Measurements from ENCODE around the gene TNFRSF1A. TPM values are rescaled to one million over a fixed set of nuclear protein-coding genes. Genes with fewer than 3 reads are reported as not detected.

The TNFRSF1A gene
- polyA plus RNA-seq, 1 donor (not counting 4 experiments of a cell fraction or from before 2014, with no cell fraction given): 101 TPM

DNA sequence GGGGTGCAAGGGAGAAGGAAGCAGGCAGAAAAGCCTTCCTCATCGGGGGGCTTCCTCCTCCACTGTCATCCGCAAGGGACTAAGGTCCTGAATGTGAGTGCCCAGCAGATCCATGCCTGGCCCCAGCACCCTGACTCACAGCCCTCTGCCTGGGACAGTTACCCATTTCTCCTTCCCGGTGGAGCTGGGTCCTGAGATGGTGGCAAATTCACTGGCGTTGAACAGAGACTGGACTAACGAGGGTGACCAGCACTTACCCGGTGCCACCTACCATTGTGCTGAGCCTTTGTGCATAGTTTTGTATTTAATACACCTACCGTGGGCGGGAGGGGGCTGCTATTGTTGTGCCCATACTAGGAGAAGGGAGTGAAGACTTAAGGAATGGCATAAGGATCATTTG lies 62.2 kb downstream of the TNFRSF1A start:
- DNase-seq (ENCODE audit: low read depth, low spot score): no peak
- dilution Hi-C loops (cut with MboI; ENCODE audit: extremely low pct_ligation_motif_present, low sequenced_read_pairs): no loop called here

DNA sequence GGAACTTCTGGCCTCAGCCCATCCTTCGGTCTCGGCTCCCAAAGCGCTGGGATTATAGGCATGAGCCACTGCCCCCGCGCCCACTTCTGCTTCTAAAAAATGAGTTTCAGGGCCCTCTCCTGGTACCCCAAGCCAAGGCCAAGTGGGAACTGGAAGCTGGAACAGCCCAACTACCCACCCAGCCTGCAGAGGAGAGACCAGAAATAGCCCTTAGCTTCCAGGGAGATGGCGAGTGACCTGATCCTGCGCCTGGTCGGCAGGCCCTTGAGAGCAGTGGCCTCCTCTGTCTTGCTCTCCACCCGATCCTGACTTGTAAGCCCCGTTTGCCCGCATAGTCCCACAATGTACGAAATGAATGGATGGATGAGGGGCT lies 62.6 kb downstream of the TNFRSF1A start:
- dilution Hi-C loops (cut with MboI; ENCODE audit: extremely low pct_ligation_motif_present, low sequenced_read_pairs): no loop called here
- FAIRE-seq: no peak
- peak overlapping the region; percentile 95 for H3K27ac ChIP-seq (ENCODE audit: control insufficient read depth, insufficient read depth, low read length)
- H3K36me3 ChIP-seq (ENCODE audit: control insufficient read depth in 2 of 2, extremely low read depth in 1 of 2, insufficient read depth in 2 of 2, low read length in 2 of 2): no peaks in the 10 kb centered on the region
- no peaks in the 10 kb centered on the region for H3K9me3 ChIP-seq (ENCODE audit: control insufficient read depth, low read depth, low read length)
- H3K4me3 ChIP-seq (ENCODE audit: control insufficient read depth in 2 of 3, extremely low read depth in 1 of 3, insufficient read depth in 2 of 3, low read depth in 1 of 3, low read length in 3 of 3): no peak overlapping the region
- no peaks in the 10 kb centered on the region for H3K9me1 ChIP-seq (ENCODE audit: control insufficient read depth, extremely low read depth, insufficient read depth, low read length)
- peaks cover 42% of the 10 kb centered on the region for H3K4me1 ChIP-seq (ENCODE audit: control insufficient read depth, extremely low read depth, insufficient read depth, low read length)
- H3K9ac ChIP-seq (ENCODE audit: control insufficient read depth, extremely low read depth, insufficient read depth, low read length): peak overlapping the region; percentile 85
- no peaks in the 10 kb centered on the region for H3K27me3 ChIP-seq (ENCODE audit: control insufficient read depth, extremely low read depth, insufficient read depth, low read length)
- H2AFZ ChIP-seq (ENCODE audit: control insufficient read depth, low read length): no peak overlapping the region
- TF ChIP-seq, protein P1, sequence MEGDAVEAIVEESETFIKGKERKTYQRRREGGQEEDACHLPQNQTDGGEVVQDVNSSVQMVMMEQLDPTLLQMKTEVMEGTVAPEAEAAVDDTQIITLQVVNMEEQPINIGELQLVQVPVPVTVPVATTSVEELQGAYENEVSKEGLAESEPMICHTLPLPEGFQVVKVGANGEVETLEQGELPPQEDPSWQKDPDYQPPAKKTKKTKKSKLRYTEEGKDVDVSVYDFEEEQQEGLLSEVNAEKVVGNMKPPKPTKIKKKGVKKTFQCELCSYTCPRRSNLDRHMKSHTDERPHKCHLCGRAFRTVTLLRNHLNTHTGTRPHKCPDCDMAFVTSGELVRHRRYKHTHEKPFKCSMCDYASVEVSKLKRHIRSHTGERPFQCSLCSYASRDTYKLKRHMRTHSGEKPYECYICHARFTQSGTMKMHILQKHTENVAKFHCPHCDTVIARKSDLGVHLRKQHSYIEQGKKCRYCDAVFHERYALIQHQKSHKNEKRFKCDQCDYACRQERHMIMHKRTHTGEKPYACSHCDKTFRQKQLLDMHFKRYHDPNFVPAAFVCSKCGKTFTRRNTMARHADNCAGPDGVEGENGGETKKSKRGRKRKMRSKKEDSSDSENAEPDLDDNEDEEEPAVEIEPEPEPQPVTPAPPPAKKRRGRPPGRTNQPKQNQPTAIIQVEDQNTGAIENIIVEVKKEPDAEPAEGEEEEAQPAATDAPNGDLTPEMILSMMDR (optimal IDR thresholded peaks at IDR 0.05 in 1 of 3, IDR thresholded peaks at IDR 0.05 in 1 of 3, conservative IDR thresholded peaks at IDR 0.05 in 1 of 3; ENCODE audit: extremely low read depth in 1 of 3, insufficient read depth in 2 of 3, low read length in 3 of 3): no peak
- no peak for TF ChIP-seq EZH2 (IDR thresholded peaks at IDR 0.05; ENCODE audit: low read length)
- no peak for DNase-seq (ENCODE audit: low read depth, low spot score)
- H4K20me1 ChIP-seq (ENCODE audit: control insufficient read depth, extremely low read depth, insufficient read depth, low read length): no peaks in the 10 kb centered on the region
- H3K4me2 ChIP-seq (ENCODE audit: control insufficient read depth, extremely low read depth, insufficient read depth, low read depth, low read length): no peak overlapping the region
- no peaks in the 10 kb centered on the region for H3K79me2 ChIP-seq (ENCODE audit: control insufficient read depth, insufficient read depth, low read length)

More for the DNA sequence above, 62.2 kb downstream of the TNFRSF1A start:
- Histone ChIP-seq H3K27me3 (ENCODE audit: control insufficient read depth, extremely low read depth, insufficient read depth, low read length) (no peaks in the 10 kb centered on the region), H3K4me1 (ENCODE audit: control insufficient read depth, extremely low read depth, insufficient read depth, low read length) (peaks cover 38% of the 10 kb centered on the region), H4K20me1 (ENCODE audit: control insufficient read depth, extremely low read depth, insufficient read depth, low read length) (no peaks in the 10 kb centered on the region), H3K4me3 (ENCODE audit: control insufficient read depth in 2 of 3, extremely low read depth in 1 of 3, insufficient read depth in 2 of 3, low read depth in 1 of 3, low read length in 3 of 3) (peak overlapping the region in 1 of 3 experiments; percentile 17), H3K9me1 (ENCODE audit: control insufficient read depth, extremely low read depth, insufficient read depth, low read length) (no peaks in the 10 kb centered on the region), H3K36me3 (ENCODE audit: control insufficient read depth in 2 of 2, extremely low read depth in 1 of 2, insufficient read depth in 2 of 2, low read length in 2 of 2) (no peaks in the 10 kb centered on the region), H2AFZ (ENCODE audit: control insufficient read depth, low read length) (no peak overlapping the region), H3K27ac (ENCODE audit: control insufficient read depth, insufficient read depth, low read length) (peak overlapping the region; percentile 95), H3K79me2 (ENCODE audit: control insufficient read depth, insufficient read depth, low read length) (no peaks in the 10 kb centered on the region), H3K9me3 (ENCODE audit: control insufficient read depth, low read depth, low read length) (no peaks in the 10 kb centered on the region), H3K4me2 (ENCODE audit: control insufficient read depth, extremely low read depth, insufficient read depth, low read depth, low read length) (peak overlapping the region; percentile 89), H3K9ac (ENCODE audit: control insufficient read depth, extremely low read depth, insufficient read depth, low read length) (peak overlapping the region; percentile 85)
- no peak for TF ChIP-seq EZH2 (IDR thresholded peaks at IDR 0.05; ENCODE audit: low read length)
- TF ChIP-seq, protein P1 (optimal IDR thresholded peaks at IDR 0.05 in 1 of 3, IDR thresholded peaks at IDR 0.05 in 1 of 3, conservative IDR thresholded peaks at IDR 0.05 in 1 of 3; ENCODE audit: extremely low read depth in 1 of 3, insufficient read depth in 2 of 3, low read length in 3 of 3): no peak
- no peak for FAIRE-seq

Small RNAs within 50 kb of the gene (small RNA-seq; reads per million reads assigned to genes)
- gene RN7SL391P (ENCODE audit: insufficient read length in 3 of 3, low read depth in 3 of 3, low replicate concordance in 1 of 3): 0 reads per million in 3 experiments

Other genes starting within 250 kb of the TNFRSF1A start
- gene VWF, start 217.4 kb downstream of the TNFRSF1A start, polyA plus RNA-seq: 0.01 to 0.03 TPM in 2 of 3 replicates, not detected in the other
- gene CD9, start 141.7 kb downstream of the TNFRSF1A start, polyA plus RNA-seq: 922 to 1,166 TPM (median 1,084 TPM) in 3 replicates
- gene PLEKHG6, start 31.4 kb downstream of the TNFRSF1A start, polyA plus RNA-seq: 0.74 to 1.9 TPM (median 0.81 TPM) in 3 replicates
- 3.8 to 13.2 TPM (median 11.1 TPM) in 3 replicates for gene SCNN1A, start 33.5 kb upstream of the TNFRSF1A start, polyA plus RNA-seq
- 39.5 to 101 TPM (median 42.7 TPM) in 3 replicates for gene LTBR, start 42.1 kb upstream of the TNFRSF1A start, polyA plus RNA-seq
- gene CD27, start 102.9 kb upstream of the TNFRSF1A start, polyA plus RNA-seq: not detected in 3 replicates
- gene TAPBPL, start 110.0 kb upstream of the TNFRSF1A start, polyA plus RNA-seq: 4.2 to 6.0 TPM (median 4.8 TPM) in 3 replicates
- gene VAMP1, start 128.6 kb upstream of the TNFRSF1A start, polyA plus RNA-seq: 5.3 to 7.8 TPM (median 6.7 TPM) in 3 replicates
- gene MRPL51, start 151.2 kb upstream of the TNFRSF1A start, polyA plus RNA-seq: 76.5 to 184 TPM (median 130 TPM) in 3 replicates
- 12.3 to 34.6 TPM (median 33.7 TPM) in 3 replicates for gene NCAPD2, start 152.0 kb upstream of the TNFRSF1A start, polyA plus RNA-seq
- gene GAPDH, start 192.4 kb upstream of the TNFRSF1A start, polyA plus RNA-seq: 8,390 to 11,361 TPM (median 8,495 TPM) in 3 replicates
- gene IFFO1, start 214.0 kb upstream of the TNFRSF1A start, polyA plus RNA-seq: 0.67 to 1.0 TPM (median 0.75 TPM) in 3 replicates
- gene NOP2, start 226.2 kb upstream of the TNFRSF1A start, polyA plus RNA-seq: 85.9 to 108 TPM (median 94.4 TPM) in 3 replicates

Measured in keratinocyte (primary cell).